ENCODE data around the gene NTM. TPM values are rescaled to one million over a fixed set of nuclear protein-coding genes. Genes with fewer than 3 reads are reported as not detected.

NTM gene
- total RNA-seq, 2 donors from 2014 or later: not detected

DNA sequence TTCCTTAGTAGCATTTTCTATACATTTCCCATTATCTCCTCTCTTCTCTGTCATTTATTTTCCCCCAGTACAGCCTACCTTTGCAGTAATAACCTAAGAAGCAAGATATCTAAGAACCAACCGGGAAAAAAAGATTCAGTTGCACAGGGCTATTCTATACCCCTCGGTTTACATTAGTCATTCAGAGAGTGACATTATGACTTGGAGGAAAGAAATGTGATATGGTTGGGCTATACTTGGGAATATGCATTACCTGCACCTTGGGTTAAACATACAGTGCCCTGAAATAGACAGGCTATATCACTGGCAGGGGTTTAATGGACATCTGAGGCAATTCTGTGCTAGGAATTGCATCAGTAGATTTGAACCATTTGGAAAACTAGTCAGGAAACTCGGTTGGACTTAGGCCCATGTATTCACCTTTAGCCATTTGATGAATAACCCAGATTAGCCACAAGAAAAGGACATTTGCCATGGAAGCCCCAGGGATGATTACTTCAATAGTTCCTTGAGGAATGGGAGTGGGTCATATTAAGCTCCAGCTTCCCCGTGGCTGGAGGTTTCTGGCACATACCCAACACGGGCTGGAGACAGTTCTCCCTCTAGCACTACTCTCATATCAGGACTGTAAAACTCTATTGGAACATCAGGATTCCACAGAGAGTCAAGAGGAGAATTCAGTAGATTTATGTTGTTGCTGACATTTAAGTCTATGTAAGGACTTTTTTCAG is 973.2 kb downstream of the NTM start:
- DNase-seq (no peak), ATAC-seq (replicated peaks in 1 of 2) (peak in 1 of 2 donors; percentile 64)
- Mint-ChIP-seq H3K9me3 (peaks cover under 1 to 2% of the 10 kb centered on the region in 2 donors), H3K27ac (no peak overlapping the region), H3K27me3 (ENCODE audit: low read depth) (no peaks in the 10 kb centered on the region), H3K36me3 (ENCODE audit: insufficient read depth in 2 of 2) (peaks cover 0 to 2% of the 10 kb centered on the region in 2 donors), H3K4me1 (ENCODE audit: low read depth) (no peaks in the 10 kb centered on the region), H3K4me3 (no peak overlapping the region)

DNA sequence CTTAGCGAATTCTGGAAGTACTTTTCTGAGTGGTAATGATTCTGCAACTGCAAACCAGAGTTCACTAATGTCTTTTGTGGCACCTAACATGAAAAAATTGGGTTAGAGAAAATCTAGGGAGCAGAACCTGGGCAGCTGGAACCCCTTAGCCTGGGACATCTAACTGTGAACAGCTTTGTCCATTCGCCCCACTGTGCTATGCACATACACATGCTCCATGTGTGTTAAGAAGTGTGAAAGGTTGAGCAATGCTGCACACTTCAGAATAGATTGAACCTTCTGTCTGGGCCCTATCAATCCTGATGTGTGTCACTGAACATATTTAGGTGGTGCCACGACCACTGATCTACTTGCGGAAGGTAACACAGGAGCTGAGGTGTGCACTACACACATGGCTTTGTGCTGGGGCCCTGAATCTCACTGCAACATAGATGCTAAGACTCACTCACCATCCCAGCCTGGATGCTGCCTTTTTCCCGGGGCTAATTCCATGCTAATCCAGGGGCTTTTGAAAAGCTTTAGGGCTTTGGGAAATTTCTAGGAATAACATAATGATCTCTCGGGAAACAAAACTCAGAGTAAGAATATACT is 976.2 kb downstream of the NTM start:
- no peak for DNase-seq
- H3K4me3 Mint-ChIP-seq: no peak overlapping the region
- H3K27ac Mint-ChIP-seq: no peak overlapping the region

DNA sequence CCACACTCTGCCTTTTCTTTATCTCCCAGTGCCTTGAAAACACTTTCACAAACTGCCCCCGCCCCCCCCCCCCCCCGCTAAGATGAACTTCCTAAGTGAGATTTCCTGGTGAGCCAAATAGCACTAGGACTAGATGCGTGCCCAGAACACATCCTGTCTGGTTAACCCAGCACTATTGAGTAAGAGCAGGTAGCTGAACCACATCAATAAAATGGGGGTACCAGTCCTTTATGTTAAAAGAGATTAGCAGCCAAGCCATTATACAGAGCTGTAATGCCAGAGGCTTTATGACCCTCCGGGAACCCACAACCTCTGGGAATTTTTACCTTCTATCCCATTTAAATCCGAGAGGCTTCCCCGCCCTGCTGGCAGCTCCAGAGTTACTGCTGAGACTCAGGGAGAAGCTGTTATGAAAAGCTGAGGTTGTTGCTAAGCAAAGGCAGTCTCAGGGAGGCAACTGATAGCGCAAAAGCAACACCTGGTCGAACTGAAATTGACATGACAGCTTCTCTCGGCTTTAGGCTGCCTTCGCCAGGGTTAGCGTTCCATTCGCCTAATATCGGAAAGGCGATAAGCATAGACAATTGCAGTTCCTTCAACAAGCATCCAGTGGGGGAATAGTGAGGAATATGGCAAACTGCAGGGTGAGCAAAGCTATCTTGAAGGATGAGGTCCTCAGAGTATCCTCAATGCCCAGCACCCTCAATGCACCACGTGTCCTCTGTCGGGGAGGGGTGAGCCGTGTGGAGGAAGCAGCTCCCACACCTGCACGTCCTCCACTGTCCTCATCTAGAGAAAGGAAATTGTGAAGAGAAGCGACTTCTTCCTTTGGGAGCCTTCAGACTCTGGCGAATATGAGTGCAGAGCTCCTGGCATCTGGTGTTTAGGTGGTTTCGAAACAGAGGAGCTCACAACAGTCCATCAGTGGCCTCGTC is 977.0 kb downstream of the NTM start:
- H3K9me3 Mint-ChIP-seq: peaks cover 2% of the 10 kb centered on the region in 2 donors
- no peak overlapping the region for H3K4me3 Mint-ChIP-seq
- DNase-seq: no peak
- H3K27me3 Mint-ChIP-seq (ENCODE audit: low read depth): no peaks in the 10 kb centered on the region
- no peaks in the 10 kb centered on the region for H3K4me1 Mint-ChIP-seq (ENCODE audit: low read depth)
- H3K27ac Mint-ChIP-seq: no peak overlapping the region
- no peak for ATAC-seq (replicated peaks in 1 of 2)
- H3K36me3 Mint-ChIP-seq (ENCODE audit: insufficient read depth in 2 of 2): peaks cover 0 to 2% of the 10 kb centered on the region in 2 donors

More for the DNA sequence above, 976.2 kb downstream of the NTM start:
- no peaks in the 10 kb centered on the region for H3K27me3 Mint-ChIP-seq (ENCODE audit: low read depth)
- H3K4me1 Mint-ChIP-seq (ENCODE audit: low read depth): no peaks in the 10 kb centered on the region
- H3K36me3 Mint-ChIP-seq (ENCODE audit: insufficient read depth in 2 of 2): peaks cover 0 to 2% of the 10 kb centered on the region in 2 donors
- no peak for ATAC-seq (replicated peaks in 1 of 2)
- peaks cover 2% of the 10 kb centered on the region in 2 donors for H3K9me3 Mint-ChIP-seq

DNA sequence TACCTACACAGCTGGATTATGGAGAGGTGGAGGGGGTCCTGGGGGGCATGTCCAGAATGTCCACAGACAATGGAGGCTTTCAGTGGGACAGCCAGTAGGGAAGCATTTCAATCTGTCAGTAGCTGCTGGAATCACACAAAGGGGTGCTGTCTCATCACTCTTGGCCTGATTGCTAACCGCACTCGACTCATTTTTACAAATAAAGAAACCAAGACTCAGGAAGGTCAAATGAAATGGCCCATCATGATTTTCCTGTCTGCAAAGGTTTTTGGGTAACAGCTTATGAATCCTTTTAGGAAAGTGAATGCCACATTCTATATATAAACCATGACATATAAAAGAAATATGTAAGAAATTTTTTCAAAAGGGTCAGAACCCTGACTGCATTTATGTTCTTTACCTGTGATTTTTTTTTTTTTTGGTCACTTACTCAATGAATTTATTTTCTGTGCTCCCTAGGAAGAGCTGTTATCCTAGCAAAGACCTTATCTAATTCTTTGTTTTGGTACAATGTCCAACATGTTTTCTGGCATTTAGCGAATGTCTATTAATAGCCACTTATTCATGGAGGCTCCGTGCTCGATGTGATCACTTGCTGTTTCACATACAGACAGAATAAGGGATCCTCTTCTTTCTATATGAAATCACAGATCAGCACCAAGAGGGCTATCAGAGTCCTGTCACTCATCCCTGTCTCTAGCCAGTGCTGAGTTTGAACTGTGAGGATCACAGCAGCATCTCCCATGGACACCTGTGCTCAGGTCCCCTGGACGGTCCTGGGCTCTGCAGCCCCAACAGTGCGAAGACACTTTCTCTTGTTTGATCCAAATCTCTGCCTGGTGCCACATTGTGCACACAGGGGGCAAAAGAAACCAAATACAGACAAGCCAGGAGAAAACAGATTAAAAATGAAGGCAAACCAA is 979.7 kb downstream of the NTM start:
- peaks cover 0 to 2% of the 10 kb centered on the region in 2 donors for H3K36me3 Mint-ChIP-seq (ENCODE audit: insufficient read depth in 2 of 2)
- no peak overlapping the region for H3K27ac Mint-ChIP-seq
- H3K9me3 Mint-ChIP-seq: peaks cover 0 to 4% of the 10 kb centered on the region in 2 donors
- no peak for ATAC-seq (replicated peaks in 1 of 2)
- H3K27me3 Mint-ChIP-seq (ENCODE audit: low read depth): no peaks in the 10 kb centered on the region
- DNase-seq: no peak
- no peak overlapping the region for H3K4me3 Mint-ChIP-seq
- H3K4me1 Mint-ChIP-seq (ENCODE audit: low read depth): no peaks in the 10 kb centered on the region

DNA sequence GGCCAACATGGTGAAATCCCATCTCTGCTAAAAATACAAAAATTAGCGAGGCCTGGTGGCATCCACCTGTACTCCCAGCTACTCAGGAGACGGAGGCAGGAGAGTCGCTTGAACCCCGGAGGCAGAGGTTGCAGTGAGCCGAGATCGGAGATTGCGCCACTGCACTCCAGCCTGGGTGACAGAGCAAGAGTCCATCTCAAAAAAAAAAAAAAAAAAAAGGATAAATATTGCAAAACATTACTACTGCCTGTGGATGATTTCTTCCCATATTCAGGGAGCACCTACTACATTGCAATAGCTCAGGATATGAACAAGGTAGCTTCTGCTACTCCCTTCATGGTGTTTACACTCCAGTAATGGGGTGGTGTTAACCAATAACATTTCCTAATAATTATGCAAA is 980.6 kb downstream of the NTM start:
- ATAC-seq (replicated peaks in 1 of 2): no peak
- no peak overlapping the region for H3K4me3 Mint-ChIP-seq
- no peaks in the 10 kb centered on the region for H3K4me1 Mint-ChIP-seq (ENCODE audit: low read depth)
- no peaks in the 10 kb centered on the region for H3K27me3 Mint-ChIP-seq (ENCODE audit: low read depth)
- H3K36me3 Mint-ChIP-seq (ENCODE audit: insufficient read depth in 2 of 2): peaks cover 0 to 2% of the 10 kb centered on the region in 2 donors
- DNase-seq: no peak
- H3K27ac Mint-ChIP-seq: no peak overlapping the region
- peaks cover 0 to 4% of the 10 kb centered on the region in 2 donors for H3K9me3 Mint-ChIP-seq

DNA sequence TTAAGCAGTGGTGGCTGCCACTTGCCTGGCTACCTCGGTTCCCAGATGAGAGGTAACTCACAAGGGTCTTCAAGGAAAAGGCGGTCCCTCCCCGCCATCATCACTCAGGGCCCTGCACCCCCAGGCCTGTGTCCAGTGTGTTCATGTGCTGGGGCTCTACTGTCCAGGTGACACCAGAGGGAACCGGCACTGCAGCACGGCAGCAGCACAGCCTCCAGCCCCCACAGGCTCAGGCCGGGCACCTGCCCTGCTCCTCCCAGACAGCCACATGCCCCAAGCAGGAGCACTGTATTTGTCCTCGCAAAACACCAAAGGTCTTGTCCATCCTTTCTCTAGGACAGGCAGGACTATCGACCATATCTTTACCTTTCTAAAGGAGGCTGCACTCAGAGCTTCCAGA is 982.1 kb downstream of the NTM start:
- DNase-seq (no peak), ATAC-seq (replicated peaks in 1 of 2) (no peak)
- Mint-ChIP-seq H3K4me1 (ENCODE audit: low read depth) (no peaks in the 10 kb centered on the region), H3K36me3 (ENCODE audit: insufficient read depth in 2 of 2) (peaks cover 0 to 2% of the 10 kb centered on the region in 2 donors), H3K4me3 (no peak overlapping the region), H3K27me3 (ENCODE audit: low read depth) (no peaks in the 10 kb centered on the region), H3K27ac (no peak overlapping the region), H3K9me3 (peaks cover 0 to 5% of the 10 kb centered on the region in 2 donors)

DNA sequence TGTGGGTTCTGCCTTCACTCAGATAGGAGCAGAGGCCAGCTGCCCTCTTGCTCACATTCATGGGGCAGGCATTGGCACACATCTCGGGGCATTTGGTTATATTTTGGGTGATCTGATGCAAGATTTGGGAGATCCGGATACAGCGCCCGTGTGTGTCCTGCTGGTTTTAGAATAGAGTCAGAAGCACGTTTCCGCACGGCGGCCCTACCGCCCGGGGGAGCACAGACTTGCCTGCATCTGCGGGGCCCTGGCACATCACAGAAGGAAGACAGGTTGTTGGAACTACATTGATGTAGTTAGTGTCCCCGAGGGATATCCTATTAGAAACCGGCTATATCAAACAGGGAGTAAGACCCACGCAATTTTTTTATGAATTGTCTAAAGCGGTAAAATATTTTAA is 982.8 kb downstream of the NTM start:
- Mint-ChIP-seq H3K9me3 (peaks cover 0 to 5% of the 10 kb centered on the region in 2 donors), H3K27me3 (ENCODE audit: low read depth) (no peaks in the 10 kb centered on the region), H3K36me3 (ENCODE audit: insufficient read depth in 2 of 2) (no peaks in the 10 kb centered on the region), H3K4me1 (ENCODE audit: low read depth) (no peaks in the 10 kb centered on the region), H3K27ac (no peak overlapping the region), H3K4me3 (no peak overlapping the region)
- ATAC-seq (replicated peaks in 1 of 2) (no peak), DNase-seq (no peak)

DNA sequence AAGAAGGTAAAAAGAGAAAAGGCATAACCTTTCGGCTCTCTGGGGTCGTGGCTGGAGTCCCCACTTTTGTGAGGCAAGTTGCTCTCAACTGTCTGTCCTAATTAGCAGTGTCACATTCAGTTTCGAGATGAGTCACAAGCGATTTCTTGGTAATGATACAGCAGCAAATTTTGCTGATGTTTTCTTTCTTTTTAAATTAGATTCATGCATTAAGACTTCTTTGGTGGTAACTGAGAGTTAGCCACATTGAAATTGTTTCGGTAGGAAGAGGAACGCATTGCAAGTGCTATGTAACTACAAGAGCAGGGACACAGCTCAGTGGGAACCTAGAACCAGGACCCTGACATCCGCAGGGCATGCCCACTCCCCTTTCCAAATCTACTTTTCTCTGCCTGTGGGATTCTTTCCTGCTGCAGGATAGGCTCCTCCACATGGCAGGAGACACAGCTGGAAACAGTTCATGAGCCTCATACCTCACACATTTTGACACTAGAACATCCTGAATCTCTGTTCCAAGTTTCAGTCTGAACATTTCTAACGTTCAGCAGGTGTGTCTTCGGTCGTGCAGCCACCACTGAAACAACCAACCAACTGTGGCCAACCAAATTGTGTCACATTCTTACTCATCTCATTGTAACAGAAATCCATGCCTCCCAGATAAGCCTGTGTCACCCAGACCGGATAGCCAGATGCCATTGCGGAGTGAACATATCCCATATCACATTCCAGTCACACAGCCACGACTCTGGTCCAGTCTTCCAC is 987.6 kb downstream of the NTM start:
- ATAC-seq (replicated peaks in 1 of 2) (peak in 1 of 2 donors; percentile 67), DNase-seq (no peak)
- H3K27ac Mint-ChIP-seq: no peak overlapping the region
- peaks cover 0 to 6% of the 10 kb centered on the region in 2 donors for H3K9me3 Mint-ChIP-seq
- no peaks in the 10 kb centered on the region for H3K36me3 Mint-ChIP-seq (ENCODE audit: insufficient read depth in 2 of 2)
- H3K4me3 Mint-ChIP-seq: peak overlapping the region in 1 of 2 donors; percentile 36
- no peaks in the 10 kb centered on the region for H3K27me3 Mint-ChIP-seq (ENCODE audit: low read depth)
- no peaks in the 10 kb centered on the region for H3K4me1 Mint-ChIP-seq (ENCODE audit: low read depth)

DNA sequence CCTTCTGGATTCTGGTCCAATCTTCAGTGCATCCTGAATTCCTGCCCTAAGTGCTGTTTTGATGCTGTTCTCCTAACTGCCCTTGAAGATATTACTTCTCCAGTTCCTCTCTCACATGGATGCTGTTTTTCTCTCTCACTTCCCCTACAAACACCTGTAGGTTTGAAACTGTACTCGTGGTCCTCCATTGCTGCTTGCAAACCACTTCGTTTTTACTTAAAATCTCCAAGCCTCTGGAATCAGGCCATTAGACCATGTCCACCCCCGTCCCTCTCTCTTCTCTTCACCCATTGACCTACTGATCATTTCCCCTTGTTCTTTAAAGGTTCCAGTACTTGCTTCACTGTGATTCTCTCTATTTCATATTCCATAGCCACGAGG is 988.1 kb downstream of the NTM start:
- Mint-ChIP-seq H3K36me3 (ENCODE audit: insufficient read depth in 2 of 2) (peaks cover 2% of the 10 kb centered on the region in 2 donors), H3K9me3 (peaks cover 2 to 8% of the 10 kb centered on the region in 2 donors), H3K27me3 (ENCODE audit: low read depth) (no peaks in the 10 kb centered on the region), H3K27ac (no peak overlapping the region), H3K4me1 (ENCODE audit: low read depth) (no peaks in the 10 kb centered on the region), H3K4me3 (peak overlapping the region in 1 of 2 donors; percentile 36)
- no peak for ATAC-seq (replicated peaks in 1 of 2)
- no peak for DNase-seq

DNA sequence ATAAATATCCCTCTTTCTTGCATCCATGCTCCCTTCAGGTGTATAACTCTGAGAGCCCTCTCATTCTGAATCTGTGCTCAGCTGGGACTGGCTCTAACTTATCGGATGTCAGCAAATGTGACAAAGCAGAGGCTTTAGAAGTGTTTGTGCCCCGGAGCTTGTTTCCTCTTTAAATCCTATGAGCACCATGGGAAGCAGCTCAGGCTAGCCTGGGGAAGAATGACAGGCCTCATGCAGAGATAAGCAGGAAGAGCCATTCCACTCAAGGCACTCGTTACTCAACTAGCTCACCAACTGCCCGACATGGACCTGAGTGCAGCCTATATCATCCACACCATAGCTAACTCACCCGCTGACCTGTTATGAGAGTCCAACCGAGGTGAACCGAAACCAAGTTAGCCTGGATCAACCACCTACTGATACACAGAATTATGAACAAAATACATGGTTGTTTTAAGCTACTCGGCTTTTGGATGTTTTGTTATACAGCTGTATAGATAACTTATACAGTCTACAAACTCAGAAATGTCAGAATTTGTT is 990.7 kb downstream of the NTM start:
- H3K27ac Mint-ChIP-seq: no peak overlapping the region
- DNase-seq: no peak
- H3K4me3 Mint-ChIP-seq: no peak overlapping the region
- peaks cover 2% of the 10 kb centered on the region in 2 donors for H3K36me3 Mint-ChIP-seq (ENCODE audit: insufficient read depth in 2 of 2)
- H3K9me3 Mint-ChIP-seq: peaks cover 2 to 6% of the 10 kb centered on the region in 2 donors
- H3K27me3 Mint-ChIP-seq (ENCODE audit: low read depth): no peaks in the 10 kb centered on the region
- no peaks in the 10 kb centered on the region for H3K4me1 Mint-ChIP-seq (ENCODE audit: low read depth)
- ATAC-seq (replicated peaks in 1 of 2): no peak

DNA sequence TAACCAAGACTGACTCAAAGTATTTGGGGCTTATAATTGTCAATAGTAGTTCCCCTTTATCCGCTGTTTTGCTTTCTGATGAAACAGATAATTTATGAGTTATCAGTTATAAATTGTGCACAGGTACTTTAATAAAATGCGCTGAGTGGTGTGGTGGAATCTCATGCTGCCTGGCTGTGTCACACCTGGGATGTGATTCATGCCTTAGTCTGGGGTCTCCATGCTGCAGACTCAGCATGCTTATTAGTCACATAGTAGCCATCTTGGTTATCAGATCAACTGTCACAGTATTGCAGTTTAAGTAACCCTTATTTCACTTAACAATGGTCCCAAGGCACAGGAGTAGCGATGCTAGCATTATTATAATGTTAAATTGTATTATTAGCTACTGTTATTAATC is 995.2 kb downstream of the NTM start:
- Mint-ChIP-seq H3K9me3 (peaks cover 2 to 11% of the 10 kb centered on the region in 2 donors), H3K27me3 (ENCODE audit: low read depth) (no peaks in the 10 kb centered on the region), H3K36me3 (ENCODE audit: insufficient read depth in 2 of 2) (peaks cover 2% of the 10 kb centered on the region in 2 donors), H3K4me1 (ENCODE audit: low read depth) (no peaks in the 10 kb centered on the region), H3K27ac (no peak overlapping the region), H3K4me3 (no peak overlapping the region)
- ATAC-seq (replicated peaks in 1 of 2) (no peak), DNase-seq (no peak)

Measured in activated T-cell treated with anti-CD3 and anti-CD28 coated beads, Interleukin-2, amount 50 U/mL, for 72 hours (primary cell).